SK-MEL-5 (cell line): ENCODE data around the gene TSN. TPM values are rescaled to one million over a fixed set of nuclear protein-coding genes. Genes with fewer than 3 reads are reported as not detected.
A peak's percentile ranks its signal among the peaks of the same experiment; 100 is the strongest.

ENCODE experiments used
- DNase-seq: peaks from one replicate; pipeline ENCODE4 v3.0.0-alpha.2; 2016; ENCODE audit warnings: low read depth, low spot score
- in situ Hi-C: cut with HindIII; loops from 2 replicates; pipeline ENCODE4 v1.10.0; 2016; ENCODE audit warnings: low sequenced_read_pairs, high pct_unique_total_duplicates, low pct_unique_long_range_greater_than_20kb
- total RNA-seq: library from RNA; depleted of rRNA; stranded (reverse); fragments of >200 nt; shearing (Covaris generic); gene quantifications from 2 replicates; pipeline ENCODE4 v1.2.3, GENCODE V29; 2014

TSN gene
- total RNA-seq, 1 experiment from 2014 or later: 66.7 TPM

DNA sequence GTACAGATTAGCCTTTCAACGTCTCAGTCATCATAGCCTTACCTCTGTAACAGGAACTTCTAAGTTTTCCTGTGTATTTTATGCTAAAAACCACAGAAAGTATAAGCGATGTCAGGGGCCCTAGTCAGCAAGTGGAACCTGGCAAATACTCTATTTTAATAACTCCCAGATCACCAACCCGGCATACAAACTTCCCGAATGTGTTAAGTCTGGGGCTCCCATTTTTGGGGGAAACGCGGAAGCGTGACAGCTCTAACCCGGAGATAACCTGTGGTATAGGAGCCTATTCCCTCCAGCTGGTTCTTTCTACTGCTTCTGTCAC, 19.4 kb upstream of the TSN start:
- DNase-seq: no peak

GRCh38 chr2:121736462-121737336, 18.8 kb upstream of the TSN start, which contains the start of gene NIFK:
Gene NIFK (minus strand): TSS chr2:121736875. CDS start chr2:121736850, 25 bp downstream.
- DNase-seq: peak; percentile 96
- in situ Hi-C loops: no loop called here

More for the DNA sequence above, 19.4 kb upstream of the TSN start:
- in situ Hi-C loops: no loop called here

- in situ Hi-C loops: no loop called here
- no peak for DNase-seq
Measured at GRCh38 chr2:121740973-121741372, 14.5 kb upstream of the TSN start.

- in situ Hi-C loops: no loop called here
- DNase-seq: no peak
Measured at GRCh38 chr2:121741450-121741849, 14.0 kb upstream of the TSN start.

DNA sequence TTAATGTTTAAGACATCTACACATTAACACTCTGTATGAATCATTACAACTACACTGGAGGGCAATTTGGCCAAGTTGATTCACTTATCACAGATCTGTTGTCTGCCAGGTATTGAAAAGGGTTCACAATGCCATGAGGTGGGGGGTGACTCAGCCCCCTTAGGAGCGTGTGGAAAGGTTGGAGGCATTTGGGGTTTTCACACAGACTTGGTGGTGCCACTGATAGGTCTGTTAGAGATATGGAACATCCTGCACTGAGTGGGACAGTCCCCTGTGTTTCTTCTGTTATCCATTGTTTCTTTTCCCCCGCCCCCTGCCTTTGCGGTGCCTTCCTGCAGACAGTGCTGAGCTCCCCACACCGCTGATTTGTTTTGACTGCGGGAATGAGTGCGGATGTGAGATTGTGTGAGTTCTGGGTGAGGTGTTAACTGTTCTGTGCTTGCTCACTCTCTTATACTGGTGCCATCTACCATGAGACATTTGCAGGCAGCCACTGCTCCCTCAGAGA, 9.3 kb upstream of the TSN start:
- no peak for DNase-seq
- in situ Hi-C loops: no loop called here

GRCh38 chr2:121748202-121748601, 7.2 kb upstream of the TSN start:
- DNase-seq: peak; percentile 75

GRCh38 chr2:121754851-121755236, 607 bp upstream of the TSN start:
- in situ Hi-C loops: no loop called here
- no peak for DNase-seq

More at GRCh38 chr2:121748202-121748601, 7.2 kb upstream of the TSN start:
- in situ Hi-C loops: no loop called here

DNA sequence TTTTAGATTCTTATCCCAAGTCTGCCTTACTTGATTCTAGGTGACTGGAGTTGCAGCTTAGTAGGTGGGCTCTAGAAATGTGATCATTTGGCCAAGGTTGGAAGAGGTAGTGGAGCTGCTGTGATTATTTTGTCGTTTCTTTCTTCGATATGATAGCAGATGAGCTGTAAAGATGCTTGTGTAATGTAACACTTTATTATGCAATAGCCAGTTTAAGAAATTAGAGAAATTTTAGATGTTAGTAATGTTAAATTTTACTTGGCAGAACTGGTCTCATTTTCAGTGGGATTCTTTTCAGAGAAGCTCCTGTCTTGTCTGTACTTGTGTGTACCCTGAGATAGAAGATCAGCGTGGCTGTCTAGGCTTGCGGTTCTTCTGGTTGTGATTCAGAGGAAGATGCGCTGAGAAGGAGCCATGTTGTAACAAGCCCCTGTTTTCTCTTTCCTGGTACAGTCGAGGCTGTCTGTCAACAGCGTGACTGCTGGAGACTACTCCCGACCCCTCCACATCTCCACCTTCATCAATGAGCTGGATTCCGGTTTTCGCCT, 9.3 kb downstream of the TSN start:
- DNase-seq: no peak
- in situ Hi-C loops: no loop called here

DNA sequence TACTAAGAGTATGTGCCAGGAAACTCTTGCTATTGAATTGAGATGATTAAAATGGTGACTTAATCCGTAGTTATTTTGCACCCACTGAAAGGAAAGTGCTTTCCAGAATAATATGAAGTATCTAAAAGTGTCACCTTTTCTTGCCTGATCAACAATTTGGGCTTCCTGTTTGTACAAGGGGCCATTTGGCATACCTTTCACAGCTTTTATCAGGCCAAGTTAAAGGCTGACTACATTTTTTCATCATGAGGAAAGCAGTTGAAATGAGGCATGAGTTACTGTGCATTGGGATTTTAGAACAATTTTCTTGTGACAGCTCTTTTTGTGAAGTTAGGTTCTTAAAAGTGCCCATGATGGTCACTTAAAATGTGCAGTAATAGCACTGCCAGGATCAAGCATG, 11.2 kb downstream of the TSN start:
- in situ Hi-C loops: no loop called here
- DNase-seq: no peak

- DNase-seq: no peak
- in situ Hi-C loops: no loop called here
Measured at GRCh38 chr2:121768143-121768755, 12.8 kb downstream of the TSN start.

- in situ Hi-C loops: no loop called here
- DNase-seq: no peak
Measured at GRCh38 chr2:121771976-121772742, 16.7 kb downstream of the TSN start.

DNA sequence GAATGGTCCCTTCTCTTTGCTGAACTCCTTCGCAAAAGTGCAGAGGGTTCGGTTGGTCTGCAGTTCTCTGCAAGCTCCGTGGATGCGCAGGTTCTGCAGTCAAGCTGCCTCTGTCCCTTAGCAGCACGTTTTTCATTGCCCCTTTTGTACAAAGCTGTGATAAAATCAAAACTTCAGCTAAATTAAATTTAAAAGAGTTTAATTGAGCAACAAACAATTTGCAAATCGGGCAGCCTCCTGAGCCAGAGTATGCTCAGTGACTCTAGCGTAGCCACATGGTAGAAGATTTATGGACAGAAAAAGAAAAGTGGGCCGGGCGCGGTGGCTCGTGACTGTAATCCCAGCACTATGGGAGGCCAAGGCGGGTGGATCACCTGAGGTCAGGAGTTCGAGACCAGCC, 18.8 kb downstream of the TSN start:
- in situ Hi-C loops: no loop called here
- DNase-seq: no peak

DNA sequence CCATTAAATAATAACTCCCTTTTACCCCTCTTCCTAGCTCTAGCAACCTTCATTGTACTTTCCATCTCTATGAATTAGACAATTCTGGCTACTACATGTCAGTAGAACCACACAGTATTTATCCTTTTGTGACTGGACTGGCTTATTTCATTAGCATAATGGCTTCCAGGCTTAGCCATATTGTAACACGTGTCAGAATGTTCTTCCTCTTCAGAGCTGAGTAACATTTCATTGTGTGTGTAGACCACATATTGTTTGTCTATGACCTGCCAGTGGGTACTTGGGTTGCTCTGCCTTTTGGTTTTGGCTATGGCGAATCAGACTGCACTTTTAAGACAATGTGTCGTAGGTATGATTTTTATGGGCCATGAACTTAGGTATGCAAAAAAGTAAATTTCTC, 20.9 kb downstream of the TSN start:
- in situ Hi-C loops: no loop called here
- DNase-seq: no peak

DNA sequence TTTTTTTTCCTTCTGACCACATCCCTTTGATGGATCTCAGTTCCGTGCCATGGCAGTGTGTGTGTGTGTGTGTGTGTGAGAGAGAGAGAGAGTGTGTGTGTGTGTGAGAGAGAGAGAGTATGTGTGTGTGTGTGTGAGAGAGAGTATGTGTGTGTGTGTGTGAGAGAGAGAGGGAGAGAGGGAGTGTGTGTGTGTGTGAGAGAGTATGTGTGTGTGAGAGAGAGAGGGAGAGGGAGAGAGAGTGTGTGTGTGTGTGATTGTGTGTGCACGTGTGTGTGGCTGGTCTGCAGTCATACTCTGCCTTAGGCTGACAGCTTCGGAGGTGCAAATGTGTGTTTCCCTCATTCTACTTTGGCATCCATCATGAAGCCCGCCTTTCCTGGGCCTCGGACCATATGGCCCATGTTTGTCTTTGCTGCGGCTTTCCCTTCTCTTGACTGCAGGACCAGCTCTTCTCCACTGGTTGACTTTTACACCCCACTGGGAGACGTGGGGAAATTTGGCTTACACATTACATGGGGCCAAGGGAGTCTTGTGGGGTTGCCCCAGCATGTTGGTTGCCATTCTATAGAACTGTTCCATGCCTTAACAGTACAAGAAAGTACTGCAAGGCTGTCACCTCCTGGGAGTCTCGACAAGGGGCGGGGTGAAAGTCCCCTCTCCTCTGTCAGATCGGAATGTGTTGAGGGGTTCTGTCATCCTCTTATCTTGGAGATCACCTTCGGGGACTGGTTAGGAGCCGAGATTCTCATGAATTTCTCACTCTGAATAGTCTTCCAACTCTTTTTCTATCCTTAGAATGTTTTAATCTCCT, 21.6 kb downstream of the TSN start:
- in situ Hi-C loops: no loop called here
- no peak for DNase-seq

DNA sequence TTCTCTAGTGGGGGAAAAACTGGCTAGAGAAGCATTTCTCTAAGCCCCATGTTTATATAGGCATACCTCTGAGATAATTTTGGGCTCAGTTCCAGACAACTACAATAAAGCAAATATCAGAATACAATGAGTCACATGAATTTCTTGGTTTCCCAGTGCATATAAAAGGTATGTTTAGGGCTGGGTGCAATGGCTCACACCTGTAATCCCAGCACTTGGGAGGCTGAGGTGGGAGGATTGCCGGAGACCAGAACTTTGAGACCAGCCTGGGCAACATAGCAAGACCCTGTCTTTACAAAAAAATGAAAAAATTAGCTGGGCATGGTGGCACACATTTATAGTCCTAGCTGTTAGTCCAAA, 22.2 kb downstream of the TSN start:
- in situ Hi-C loops: no loop called here
- no peak for DNase-seq

DNA sequence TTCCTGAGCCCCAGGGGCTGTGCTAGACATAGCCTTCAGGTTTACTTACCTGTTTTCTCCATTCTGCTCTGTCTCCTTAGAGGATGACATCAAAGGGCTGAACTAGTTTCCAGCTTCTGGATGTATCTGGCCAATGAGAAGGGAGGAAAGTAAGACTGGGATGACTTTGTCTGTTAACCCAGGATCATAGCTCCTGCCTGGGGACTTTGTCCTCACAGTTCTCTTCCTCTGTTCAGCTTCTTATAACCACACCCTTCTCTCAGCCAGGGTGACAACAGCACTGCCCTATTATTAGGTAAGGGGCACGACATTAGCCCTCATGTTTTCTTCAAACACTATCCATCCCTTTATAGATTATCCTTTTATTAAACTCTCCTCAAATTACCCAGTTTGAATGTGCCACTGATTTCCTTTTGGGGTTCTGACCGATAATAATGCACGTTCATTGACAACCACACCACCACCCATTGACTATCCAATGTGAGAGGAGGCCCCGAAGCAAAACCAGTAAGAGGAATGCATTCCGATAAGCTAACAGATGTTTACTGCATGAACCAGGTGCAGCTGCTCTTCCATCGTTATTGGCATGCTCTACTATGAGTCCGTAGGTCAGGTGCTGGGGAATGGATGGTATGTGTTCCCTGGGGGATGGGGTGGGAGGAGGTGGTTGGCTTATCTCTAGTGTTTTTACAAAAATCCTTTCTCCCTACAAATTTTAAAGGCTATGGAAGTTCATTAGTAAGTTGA, 23.5 kb downstream of the TSN start:
- in situ Hi-C loops: no loop called here
- no peak for DNase-seq

DNA sequence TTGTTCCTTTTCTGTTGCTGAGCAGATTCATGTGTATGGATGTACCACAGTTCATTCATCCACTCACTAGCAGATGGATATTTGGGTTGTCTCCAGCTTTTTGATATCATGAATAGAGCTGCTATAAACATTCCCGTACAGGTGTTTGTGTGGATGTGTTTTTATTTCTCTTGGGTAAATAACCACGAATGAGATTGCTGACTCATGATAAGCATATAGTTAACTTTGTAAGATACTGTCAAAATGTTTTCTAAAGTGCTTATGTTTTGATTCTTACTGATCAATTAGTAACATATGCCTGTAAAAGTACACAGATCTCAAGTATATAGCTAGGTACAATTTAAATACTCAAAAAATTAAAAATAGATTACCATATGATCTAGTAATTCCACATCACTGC, 27.7 kb downstream of the TSN start:
- in situ Hi-C loops: no loop called here

More for the DNA sequence above, 27.7 kb downstream of the TSN start:
- DNase-seq: no peak
